Astrocyte (in vitro differentiated cells and primary cell): ENCODE results near the gene SQSTM1. TPM values are rescaled to one million over a fixed set of nuclear protein-coding genes. Genes with fewer than 3 reads are reported as not detected.
"Not testable (repeated sequence)": the region's sequence is repeated elsewhere in the genome, so short reads cannot be mapped to it uniquely, and the experiment has no call there.

Experiments used
- DNase-seq: peaks from one replicate; pipeline ENCODE4 v3.0.0-alpha.2; 2010; ENCODE audit warnings: low read depth
- FAIRE-seq: peaks from 2 replicates; lab custom pipeline; 2011; peaks lifted over from hg19 to GRCh38; lab: Jason Lieb, UNC
- H2AFZ ChIP-seq: 2 replicates; pipeline ENCODE4 v1.6.0; 2012; ENCODE audit warnings: low read depth, low read length, inconsistent platforms
- H3K27ac ChIP-seq: 2 replicates; pipeline ENCODE4 v1.5.1; 2011; ENCODE audit warnings: low read depth, low read length, inconsistent platforms
- H3K27me3 ChIP-seq: 2 replicates; pipeline ENCODE4 v1.6.0; 2011; ENCODE audit warnings: low read length, inconsistent platforms; ENCODE audit not compliant: insufficient read depth
- H3K36me3 ChIP-seq: 2 replicates; pipeline ENCODE4 v1.5.1; 2011; ENCODE audit warnings: low read length, inconsistent platforms; ENCODE audit not compliant: insufficient read depth
- H3K4me1 ChIP-seq: 2 replicates; pipeline ENCODE4 v1.5.1; 2011; ENCODE audit warnings: low read length, inconsistent platforms; ENCODE audit not compliant: insufficient read depth
- H3K4me2 ChIP-seq: 2 replicates; pipeline ENCODE4 v1.6.0; 2012; ENCODE audit warnings: low read length, inconsistent platforms
- H3K4me3 ChIP-seq: 2 replicates; pipeline ENCODE4 v1.5.1; 2011; ENCODE audit warnings: low read depth, mild to moderate bottlenecking, low read length, inconsistent platforms; ENCODE audit not compliant: insufficient read depth
- H3K79me2 ChIP-seq: 2 replicates; pipeline ENCODE4 v1.6.0; 2012; ENCODE audit warnings: mild to moderate bottlenecking, low read length, inconsistent platforms; ENCODE audit not compliant: insufficient read depth
- H3K9ac ChIP-seq: 2 replicates; pipeline ENCODE4 v1.6.0; 2012; ENCODE audit warnings: mild to moderate bottlenecking, low read length, inconsistent platforms
- H3K9me3 ChIP-seq: 2 replicates; pipeline ENCODE4 v1.5.1; 2012; ENCODE audit warnings: low read depth, mild to moderate bottlenecking, low read length, inconsistent platforms; ENCODE audit not compliant: insufficient read depth
- H4K20me1 ChIP-seq: 2 replicates; pipeline ENCODE4 v1.6.0; 2012; ENCODE audit warnings: low read length, inconsistent platforms; ENCODE audit not compliant: insufficient read depth
- H3K27ac Mint-ChIP-seq: one replicate; pipeline ENCODE4 v1.8.0; 2021; ENCODE audit warnings: mild to moderate bottlenecking, mixed read lengths; ENCODE audit not compliant: unreplicated experiment
- H3K27me3 Mint-ChIP-seq: one replicate; pipeline ENCODE4 v1.8.0; 2021; ENCODE audit warnings: low read depth, mixed read lengths; ENCODE audit not compliant: unreplicated experiment
- H3K36me3 Mint-ChIP-seq: one replicate; pipeline ENCODE4 v1.8.0; 2021; ENCODE audit warnings: low read depth, mixed read lengths; ENCODE audit not compliant: unreplicated experiment
- H3K4me1 Mint-ChIP-seq: one replicate; pipeline ENCODE4 v1.8.0; 2021; ENCODE audit warnings: low read depth, mixed read lengths; ENCODE audit not compliant: unreplicated experiment
- H3K4me3 Mint-ChIP-seq: one replicate; pipeline ENCODE4 v1.8.0; 2021; ENCODE audit warnings: mild to moderate bottlenecking, moderate library complexity, mixed read lengths; ENCODE audit not compliant: unreplicated experiment
- H3K9me3 Mint-ChIP-seq: one replicate; pipeline ENCODE4 v1.8.0; 2021; ENCODE audit warnings: mild to moderate bottlenecking, mixed read lengths; ENCODE audit not compliant: unreplicated experiment
- CTCF ChIP-seq: IDR thresholded peaks from 2 replicates; pipeline ENCODE4 v1.5.1; 2011; ENCODE audit warnings: low read depth, mild to moderate bottlenecking, inconsistent platforms, low read length, moderate library complexity; ENCODE audit not compliant: insufficient read depth
- EZH2 ChIP-seq: IDR thresholded peaks from 2 replicates; pipeline ENCODE4 v1.6.1; 2012; ENCODE audit warnings: mild to moderate bottlenecking, low read length, inconsistent platforms; ENCODE audit not compliant: insufficient read depth
- total RNA-seq: library from RNA; stranded (reverse); gene quantifications from 2 replicates; pipeline ENCODE4 v1.2.1, GENCODE V29; 2021

SQSTM1 gene
- total RNA-seq, 1 donor from 2014 or later, result 262 TPM

- H3K9ac ChIP-seq, result no peak overlapping the region
- H3K4me1 ChIP-seq, result peaks cover 2% of the 10 kb centered on the region
- no peaks in the 10 kb centered on the region for H3K79me2 ChIP-seq
- Mint-ChIP-seq H3K27me3 (no peaks in the 10 kb centered on the region), H3K4me1 (no peaks in the 10 kb centered on the region), H3K36me3 (no peaks in the 10 kb centered on the region), H3K9me3 (no peaks in the 10 kb centered on the region), H3K27ac (no peak overlapping the region), H3K4me3 (no peak overlapping the region)
- H3K4me2 ChIP-seq, result no peak overlapping the region
- H3K27ac ChIP-seq, result no peak overlapping the region
- no peak for TF ChIP-seq EZH2
- no peak for TF ChIP-seq CTCF
- H3K9me3 ChIP-seq, result no peaks in the 10 kb centered on the region
- H3K27me3 ChIP-seq, result no peaks in the 10 kb centered on the region
- H4K20me1 ChIP-seq, result no peaks in the 10 kb centered on the region
- no peak overlapping the region for H2AFZ ChIP-seq
- FAIRE-seq, result no peak
- no peaks in the 10 kb centered on the region for H3K36me3 ChIP-seq
- DNase-seq, result no peak
- no peak overlapping the region for H3K4me3 ChIP-seq
These were observed 32.4 kb upstream of the SQSTM1 start for GRCh38 chr5:179788193-179788854.

- H3K4me2 ChIP-seq, H2AFZ ChIP-seq, H3K36me3 ChIP-seq, H3K27ac ChIP-seq, FAIRE-seq, H3K9me3 ChIP-seq, H3K27ac Mint-ChIP-seq, DNase-seq, H3K4me3 ChIP-seq, H3K4me1 ChIP-seq, H3K27me3 Mint-ChIP-seq, H4K20me1 ChIP-seq, H3K27me3 ChIP-seq, H3K4me1 Mint-ChIP-seq, H3K79me2 ChIP-seq, H3K9ac ChIP-seq, H3K4me3 Mint-ChIP-seq, H3K36me3 Mint-ChIP-seq, H3K9me3 Mint-ChIP-seq: not testable (repeated sequence)
These were observed 31.4 kb upstream of the SQSTM1 start for GRCh38 chr5:179789278-179789677.

GRCh38 chr5:179791881-179792611 is 28.7 kb upstream of the SQSTM1 start:
- peaks cover 10% of the 10 kb centered on the region for H4K20me1 ChIP-seq
- TF ChIP-seq CTCF (no peak), EZH2 (no peak)
- no peaks in the 10 kb centered on the region for H3K9me3 ChIP-seq
- H3K4me1 Mint-ChIP-seq, result peaks cover 4% of the 10 kb centered on the region
- H3K27me3 Mint-ChIP-seq, result no peaks in the 10 kb centered on the region
- no peak overlapping the region for H3K4me2 ChIP-seq
- peaks cover 3% of the 10 kb centered on the region for H3K36me3 Mint-ChIP-seq
- no peaks in the 10 kb centered on the region for H3K9me3 Mint-ChIP-seq
- no peak overlapping the region for H3K9ac ChIP-seq
- H3K4me1 ChIP-seq, result peaks cover 15% of the 10 kb centered on the region
- no peak for DNase-seq
- no peak for FAIRE-seq
- no peak overlapping the region for H3K27ac Mint-ChIP-seq
- no peaks in the 10 kb centered on the region for H3K36me3 ChIP-seq
- H2AFZ ChIP-seq, result no peak overlapping the region
- no peak overlapping the region for H3K4me3 Mint-ChIP-seq
- no peak overlapping the region for H3K27ac ChIP-seq
- no peaks in the 10 kb centered on the region for H3K27me3 ChIP-seq
- no peak overlapping the region for H3K4me3 ChIP-seq
- no peaks in the 10 kb centered on the region for H3K79me2 ChIP-seq
